Measurements from ENCODE around the gene ATP5F1E.
"Not testable (repeated sequence)": the region's sequence is repeated elsewhere in the genome, so short reads cannot be mapped to it uniquely, and the experiment has no call there.

Gene ATP5F1E

DNA sequence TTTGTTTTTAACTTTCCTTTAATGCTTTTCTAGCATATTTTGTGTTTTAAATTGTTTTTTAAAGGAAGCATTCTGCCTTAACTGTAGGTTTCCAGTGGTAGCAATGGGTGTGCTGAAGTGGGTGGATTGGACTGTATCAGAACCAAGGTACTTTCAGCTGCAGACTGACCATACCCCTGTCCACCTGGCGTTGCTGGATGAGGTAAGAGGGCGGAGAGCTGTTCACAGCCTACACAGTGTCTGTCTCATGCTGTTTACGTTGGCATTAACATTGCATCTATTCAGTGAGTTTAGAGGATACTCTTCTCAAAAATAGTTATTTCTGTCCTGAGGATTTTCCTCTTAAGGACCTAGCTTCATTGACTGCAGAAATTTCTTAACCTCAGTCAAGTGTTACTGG is 39.2 kb downstream of the ATP5F1E start:
- DNase-seq (ENCODE audit: low read depth in 2 of 3, low spot score in 2 of 3), result no peak

GRCh38 chr20:58991715-58992114 is 40.4 kb downstream of the ATP5F1E start:
- DNase-seq (ENCODE audit: low read depth in 2 of 3, low spot score in 2 of 3), result no peak

GRCh38 chr20:58990651-58991445 is 41.3 kb downstream of the ATP5F1E start:
- DNase-seq (ENCODE audit: low read depth in 2 of 3, low spot score in 2 of 3), result no peak

DNA sequence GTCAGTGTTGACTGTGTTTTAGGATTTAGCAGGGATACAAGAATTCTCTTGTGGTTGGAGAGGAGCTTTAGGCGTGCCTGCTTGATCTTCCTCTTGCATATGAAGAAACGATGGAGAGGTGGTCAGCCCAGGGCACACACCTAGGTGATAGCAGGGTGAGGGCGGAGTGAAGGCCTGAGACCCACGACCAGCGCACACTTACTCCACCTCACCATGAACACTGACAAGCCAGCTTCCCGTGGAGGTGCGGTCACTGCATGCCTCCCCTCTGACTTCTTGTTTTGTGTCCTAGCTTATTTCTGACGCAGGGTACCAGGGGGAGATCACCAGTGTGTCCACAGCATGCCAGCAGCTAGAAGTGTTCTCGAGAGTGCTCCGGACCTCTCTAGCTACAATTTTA is 42.9 kb downstream of the ATP5F1E start:
- no peak for DNase-seq (ENCODE audit: low read depth in 2 of 3, low spot score in 2 of 3)

- no peak for DNase-seq (ENCODE audit: low read depth in 2 of 3, low spot score in 2 of 3)
These were observed 43.6 kb downstream of the ATP5F1E start for GRCh38 chr20:58988565-58988882.

- no peak for DNase-seq (ENCODE audit: low read depth in 2 of 3, low spot score in 2 of 3)
These were observed 44.2 kb downstream of the ATP5F1E start for GRCh38 chr20:58987790-58988564.

- DNase-seq (ENCODE audit: low read depth in 2 of 3, low spot score in 2 of 3), result no peak
These were observed 45.1 kb downstream of the ATP5F1E start for GRCh38 chr20:58986968-58987517.

- DNase-seq (ENCODE audit: low read depth in 2 of 3, low spot score in 2 of 3), result no peak
These were observed 45.7 kb downstream of the ATP5F1E start for GRCh38 chr20:58986286-58986967.

DNA sequence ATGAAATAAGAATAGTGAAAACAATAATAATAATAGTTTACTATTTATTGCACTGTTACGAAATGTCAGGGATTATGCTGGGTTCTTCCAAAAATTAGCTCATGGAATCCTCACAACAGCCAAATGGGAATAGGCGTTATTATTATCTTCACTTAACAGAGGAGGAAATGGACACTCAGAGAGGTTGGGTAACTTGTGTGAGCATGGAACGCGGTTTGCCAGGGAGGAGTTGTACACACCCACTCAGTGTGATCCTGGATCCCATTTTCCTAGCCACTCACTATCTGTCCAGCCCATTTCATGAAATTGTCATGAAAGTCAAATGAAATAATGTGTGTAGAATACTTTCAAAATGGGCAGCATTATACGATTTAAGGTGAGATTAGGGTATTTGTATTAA is 46.5 kb downstream of the ATP5F1E start:
- DNase-seq (ENCODE audit: low read depth in 2 of 3, low spot score in 2 of 3), result no peak

DNA sequence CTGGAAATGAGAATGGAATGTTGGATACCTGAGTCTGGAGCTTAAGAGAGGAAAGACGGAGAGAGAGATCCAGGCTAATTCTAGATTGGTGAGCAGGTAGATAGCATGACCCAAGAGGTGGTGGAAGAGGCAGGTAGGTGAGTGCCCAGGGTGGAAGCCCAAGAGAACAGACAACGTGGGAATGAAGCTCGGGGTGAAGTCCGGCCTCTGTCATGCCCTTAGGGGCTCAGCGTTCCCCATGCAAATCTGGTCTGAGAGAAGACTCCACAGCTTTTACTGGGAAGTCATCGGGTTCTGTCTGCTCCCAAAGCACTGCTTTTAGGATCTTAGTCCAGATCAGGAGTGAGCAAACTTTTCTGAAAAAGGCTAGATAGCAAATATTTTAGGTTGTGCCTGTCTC is 47.4 kb downstream of the ATP5F1E start:
- DNase-seq (ENCODE audit: low read depth in 2 of 3, low spot score in 2 of 3), result no peak

GRCh38 chr20:58983115-58983468 is 49.0 kb downstream of the ATP5F1E start:
- DNase-seq (ENCODE audit: low read depth in 2 of 3, low spot score in 2 of 3), result not testable (repeated sequence)

GRCh38 chr20:58982406-58983114 is 49.6 kb downstream of the ATP5F1E start:
- DNase-seq (ENCODE audit: low read depth in 2 of 3, low spot score in 2 of 3), result no peak

DNA sequence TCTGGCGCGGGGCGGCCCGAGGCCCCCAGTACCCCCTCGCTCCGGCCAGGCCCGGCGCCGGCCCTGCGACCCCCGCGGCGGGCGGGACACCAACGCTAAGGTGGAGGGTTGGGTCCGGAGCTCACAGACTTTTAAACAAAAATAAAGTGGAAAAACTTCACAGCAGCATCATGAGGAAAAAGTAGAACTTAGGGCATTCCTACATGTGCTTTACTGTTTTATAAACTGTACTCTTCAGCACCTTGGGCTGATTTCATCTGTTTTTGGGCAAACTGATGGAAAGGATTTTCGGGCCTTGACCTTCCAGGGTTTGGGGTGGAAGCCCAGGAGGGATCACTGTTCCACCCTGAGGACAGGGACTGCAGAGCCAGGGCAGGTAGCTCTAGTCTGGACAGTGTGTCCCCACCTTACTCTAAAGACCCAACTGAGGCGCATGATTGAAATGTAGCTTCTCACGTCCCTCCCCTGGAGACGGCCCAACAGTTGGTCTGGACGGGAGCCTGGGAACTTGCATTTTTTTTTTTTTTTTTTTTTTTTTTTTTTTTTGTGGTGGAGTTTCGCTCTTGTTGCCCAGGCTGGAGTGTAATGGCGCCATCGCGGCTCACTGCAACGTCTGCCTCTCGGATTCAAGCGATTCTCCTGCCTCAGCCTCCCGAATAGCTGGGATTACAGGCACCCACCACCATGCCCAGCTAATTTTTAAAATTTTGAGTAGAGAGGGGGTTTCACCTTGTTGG is 50.3 kb downstream of the ATP5F1E start:
- DNase-seq (ENCODE audit: low read depth in 2 of 3, low spot score in 2 of 3), result no peak

- DNase-seq (ENCODE audit: low read depth in 2 of 3, low spot score in 2 of 3), result peak; percentile 76 to 85 (median 80)
These were observed 51.2 kb downstream of the ATP5F1E start, which contains the start of gene NELFCD for GRCh38 chr20:58980711-58981627. Gene NELFCD (plus strand): TSS chr20:58981256. CDS start chr20:58981310, 54 bp downstream.

GRCh38 chr20:58978351-58979190 is 53.6 kb downstream of the ATP5F1E start:
- DNase-seq (ENCODE audit: low read depth in 2 of 3, low spot score in 2 of 3), result no peak

DNA sequence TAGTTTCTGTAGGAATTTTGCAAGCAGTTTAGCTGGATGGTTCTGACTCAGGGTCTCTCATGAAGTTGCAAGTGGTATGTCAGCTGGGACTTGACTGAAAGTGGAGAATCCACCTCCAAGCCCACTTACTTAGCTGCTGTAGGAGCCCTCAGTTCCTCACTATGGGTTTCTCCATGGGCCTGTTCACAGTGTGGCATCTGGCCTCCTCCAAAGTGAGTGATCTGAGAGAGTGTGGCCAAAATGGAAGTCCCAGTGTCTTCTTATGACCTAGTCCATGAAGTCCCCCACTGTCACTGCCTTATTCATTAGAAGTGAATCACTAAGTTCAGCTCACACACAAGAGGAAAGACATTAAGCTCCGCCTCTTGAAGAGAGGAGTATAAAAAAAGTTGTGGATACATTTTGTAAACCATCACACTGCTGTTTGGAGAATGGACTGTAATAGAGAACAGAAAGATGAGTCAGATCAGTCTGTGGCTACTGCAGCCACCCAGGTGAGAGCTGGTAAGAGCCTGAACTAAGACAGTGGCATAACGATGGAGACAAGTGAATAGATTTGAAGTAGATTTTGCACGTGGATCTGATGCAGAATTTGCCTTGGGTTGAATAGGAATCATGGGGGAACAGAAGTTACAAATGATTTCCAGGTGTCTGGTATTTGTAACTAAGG is 55.9 kb downstream of the ATP5F1E start:
- DNase-seq (ENCODE audit: low read depth in 2 of 3, low spot score in 2 of 3), result no peak

All from activated CD8-positive, alpha-beta memory T cell treated with anti-CD3 and anti-CD28 coated beads for 48 hours (primary cell).